Gastroesophageal sphincter (tissue), 4 donors: Measurements from ENCODE around the gene IFNGR1. TPM values are rescaled to one million over a fixed set of nuclear protein-coding genes. Genes with fewer than 3 reads are reported as not detected.

Experiments
- ATAC-seq: fragments of 150-250 bp; one replicate; pipeline ENCODE4 v1.9.1; 2016; ENCODE audit warnings: mild to moderate bottlenecking, moderate library complexity
- H3K27ac ChIP-seq, 4 donors: fragments of 200-600 bp; sonication (generic) in 3 of 4; 1 replicate in 3 of 4; 2 replicates in 1 of 4; pipeline ENCODE4 v1.5.1; 2016 to 2019
- H3K27me3 ChIP-seq: fragments of 200-600 bp; sonication (generic); one replicate; pipeline ENCODE4 v1.5.1; 2019
- H3K36me3 ChIP-seq, 2 donors: fragments of 200-600 bp; sonication (generic); one replicate each; pipeline ENCODE4 v1.5.1; 2019; ENCODE audit warnings: control low read depth in 1 of 2
- H3K4me1 ChIP-seq, 3 donors: fragments of 200-600 bp; sonication (generic); 1 replicate in 2 of 3; 2 replicates in 1 of 3; pipeline ENCODE4 v1.5.1; 2016 to 2019; ENCODE audit warnings: control low read depth in 2 of 3
- H3K4me3 ChIP-seq, 2 donors: fragments of 200-600 bp; sonication (generic); one replicate each; pipeline ENCODE4 v1.5.1; 2019; ENCODE audit warnings: mild to moderate bottlenecking in 1 of 2, moderate library complexity in 1 of 2
- H3K9me3 ChIP-seq, 3 donors: fragments of 200-600 bp; sonication (generic); one replicate each; pipeline ENCODE4 v1.5.1; 2017 to 2019; ENCODE audit warnings: control low read depth in 2 of 3
- CTCF ChIP-seq, 4 experiments: fragments of 200-600 bp in 2 of 4; fragments of 450-650 bp in 2 of 4; sonication (generic) in 1 of 4; IDR thresholded peaks; one replicate each; pipeline ENCODE4 v1.5.1; 2017 to 2019; ENCODE audit warnings: antibody characterized with exemption in 4 of 4, mild to moderate bottlenecking in 2 of 4, moderate library complexity in 2 of 4
- EP300 ChIP-seq: sonication (generic); formaldehyde crosslinking; IDR thresholded peaks from one replicate; pipeline ENCODE4 v1.6.1; 2017; ENCODE audit warnings: antibody characterized with exemption, mild to moderate bottlenecking
- POLR2A ChIP-seq, 2 donors: fragments of 450-650 bp; IDR thresholded peaks; one replicate each; pipeline ENCODE4 v1.6.1; 2017; ENCODE audit warnings: antibody characterized with exemption in 2 of 2, mild to moderate bottlenecking in 2 of 2, moderate library complexity in 1 of 2
- POLR2AphosphoS5 ChIP-seq: sonication (generic); formaldehyde crosslinking; IDR thresholded peaks from one replicate; pipeline ENCODE4 v1.6.1; 2017; ENCODE audit warnings: antibody characterized with exemption
- WGBS, 2 donors: methylation state at CpG; one replicate each; pipeline ENCODE4 v1.1.5; 2018; ENCODE audit warnings: low coverage in 1 of 2; 5-methylcytosine and 5-hydroxymethylcytosine counted together
- total RNA-seq, 4 donors: library from RNA; depleted of rRNA; stranded (reverse); fragments of >200 nt; gene quantifications; one replicate each; pipeline ENCODE4 v1.1.0, GENCODE V29; 2016

The IFNGR1 gene
- total RNA-seq, 4 donors from 2014 or later: 45.8 to 104 (median 66.9) TPM

GRCh38 chr6:137172734-137173431 is 46.3 kb downstream of the IFNGR1 start:
- no peak overlapping the region for H3K4me3 ChIP-seq
- no peaks in the 10 kb centered on the region for H3K36me3 ChIP-seq
- H3K27me3 ChIP-seq: no peaks in the 10 kb centered on the region
- ATAC-seq: no peak
- TF ChIP-seq CTCF (IDR thresholded peaks at IDR 0.05): no peak
- TF ChIP-seq POLR2A (IDR thresholded peaks at IDR 0.05): no peak
- TF ChIP-seq POLR2AphosphoS5: no peak
- TF ChIP-seq EP300: no peak
- no peaks in the 10 kb centered on the region for H3K9me3 ChIP-seq
- WGBS, 2 donors: 93 to 94% methylated on average over 9 to 11 of the region's 11 CpGs
- H3K4me1 ChIP-seq: no peaks in the 10 kb centered on the region
- H3K27ac ChIP-seq: no peak overlapping the region

GRCh38 chr6:137171824-137172733 is 47.1 kb downstream of the IFNGR1 start:
- H3K9me3 ChIP-seq: no peaks in the 10 kb centered on the region
- H3K36me3 ChIP-seq: no peaks in the 10 kb centered on the region
- TF ChIP-seq EP300: no peak
- TF ChIP-seq POLR2AphosphoS5: no peak
- TF ChIP-seq POLR2A (IDR thresholded peaks at IDR 0.05): no peak
- no peak for TF ChIP-seq CTCF (IDR thresholded peaks at IDR 0.05)
- no peak overlapping the region for H3K27ac ChIP-seq
- H3K27me3 ChIP-seq: no peaks in the 10 kb centered on the region
- ATAC-seq: no peak
- H3K4me3 ChIP-seq: no peak overlapping the region
- H3K4me1 ChIP-seq: no peaks in the 10 kb centered on the region
- 60 to 63% methylated on average over 11 to 13 of the region's 13 CpGs for WGBS, 2 donors

- ATAC-seq: no peak
- no peak overlapping the region for H3K27ac ChIP-seq
- no peaks in the 10 kb centered on the region for H3K27me3 ChIP-seq
- no peak overlapping the region for H3K4me3 ChIP-seq
- H3K9me3 ChIP-seq: no peaks in the 10 kb centered on the region
- H3K36me3 ChIP-seq: no peaks in the 10 kb centered on the region
- 86% methylated on average over 1 of the region's 1 CpG; no CpG with 5 or more reads in 1 of the 2 donors for WGBS, 2 donors
- no peak for TF ChIP-seq POLR2AphosphoS5
- no peak for TF ChIP-seq CTCF (IDR thresholded peaks at IDR 0.05)
- TF ChIP-seq EP300: no peak
- no peak for TF ChIP-seq POLR2A (IDR thresholded peaks at IDR 0.05)
- H3K4me1 ChIP-seq: no peaks in the 10 kb centered on the region
These were observed 48.2 kb downstream of the IFNGR1 start for GRCh38 chr6:137171053-137171374.

- Histone ChIP-seq H3K9me3 (no peaks in the 10 kb centered on the region), H3K36me3 (no peaks in the 10 kb centered on the region), H3K4me1 (no peaks in the 10 kb centered on the region), H3K4me3 (no peak overlapping the region), H3K27me3 (no peaks in the 10 kb centered on the region), H3K27ac (no peak overlapping the region)
- ATAC-seq: no peak
- 58 to 62% methylated on average over 11 to 13 of the region's 13 CpGs for WGBS, 2 donors
- TF ChIP-seq CTCF (IDR thresholded peaks at IDR 0.05): no peak
- TF ChIP-seq POLR2A (IDR thresholded peaks at IDR 0.05): no peak
- TF ChIP-seq EP300: no peak
These were observed 48.7 kb downstream of the IFNGR1 start for GRCh38 chr6:137170266-137171052.
